ENCODE data around the gene TEF.

Gene TEF

GRCh38 chr22:41354979-41355378 lies 26.8 kb upstream of the TEF start:
- no peak for DNase-seq (ENCODE audit: low read depth)

- no peak for DNase-seq (ENCODE audit: low read depth)
Measured at GRCh38 chr22:41355895-41356294, 25.8 kb upstream of the TEF start.

GRCh38 chr22:41356430-41357028 lies 25.2 kb upstream of the TEF start:
- DNase-seq (ENCODE audit: low read depth) = no peak

- no peak for DNase-seq (ENCODE audit: low read depth)
Measured at GRCh38 chr22:41357191-41357590, 24.6 kb upstream of the TEF start.

- DNase-seq (ENCODE audit: low read depth) = no peak
Measured at GRCh38 chr22:41358927-41359326, 22.8 kb upstream of the TEF start.

- no peak for DNase-seq (ENCODE audit: low read depth)
Measured at GRCh38 chr22:41359376-41359775, 22.4 kb upstream of the TEF start.

GRCh38 chr22:41360126-41360525 lies 21.6 kb upstream of the TEF start:
- DNase-seq (ENCODE audit: low read depth) = no peak

- no peak for DNase-seq (ENCODE audit: low read depth)
Measured at GRCh38 chr22:41361716-41362310, 19.9 kb upstream of the TEF start.

GRCh38 chr22:41362615-41363014 lies 19.1 kb upstream of the TEF start:
- no peak for DNase-seq (ENCODE audit: low read depth)

- DNase-seq (ENCODE audit: low read depth) = no peak
Measured at GRCh38 chr22:41364233-41364632, 17.5 kb upstream of the TEF start.

- DNase-seq (ENCODE audit: low read depth) = no peak
Measured at GRCh38 chr22:41364955-41365354, 16.8 kb upstream of the TEF start.

GRCh38 chr22:41365425-41365824 lies 16.3 kb upstream of the TEF start:
- DNase-seq (ENCODE audit: low read depth) = no peak

GRCh38 chr22:41366323-41367029 lies 15.3 kb upstream of the TEF start:
- DNase-seq (ENCODE audit: low read depth) = no peak

- peak; percentile 83 for DNase-seq (ENCODE audit: low read depth)
Measured at GRCh38 chr22:41367039-41367679, 14.6 kb upstream of the TEF start.

GRCh38 chr22:41367680-41368542 lies 13.8 kb upstream of the TEF start:
- no peak for DNase-seq (ENCODE audit: low read depth)

- no peak for DNase-seq (ENCODE audit: low read depth)
Measured at GRCh38 chr22:41368543-41369423, 13.0 kb upstream of the TEF start.

- no peak for DNase-seq (ENCODE audit: low read depth)
Measured at GRCh38 chr22:41369424-41369745, 12.4 kb upstream of the TEF start.

GRCh38 chr22:41369837-41370236 lies 11.9 kb upstream of the TEF start:
- DNase-seq (ENCODE audit: low read depth) = no peak

GRCh38 chr22:41377846-41378245 lies 3.9 kb upstream of the TEF start:
- no peak for DNase-seq (ENCODE audit: low read depth)

- DNase-seq (ENCODE audit: low read depth) = no peak
Measured at GRCh38 chr22:41380993-41381328, 781 bp upstream of the TEF start.

- no peak for DNase-seq (ENCODE audit: low read depth)
Measured at GRCh38 chr22:41382098-41382578, 396 bp downstream of the TEF start.

All from CMK (cell line).